NOMO-1 treated with dmso at 0.1 percent for 144 hours (cell line): Measurements from ENCODE around the gene PFKFB2.
"Not testable (repeated sequence)": the region's sequence is repeated elsewhere in the genome, so short reads cannot be mapped to it uniquely, and the experiment has no call there.

ENCODE experiments used
- DNase-seq: peaks from one replicate; lab custom pipeline; 2025; ENCODE audit not compliant: unreplicated experiment; lab: John Stamatoyannopoulos, UW

Gene PFKFB2

GRCh38 chr1:207036865-207037264, 16.2 kb upstream of the PFKFB2 start:
- DNase-seq = no peak

- DNase-seq = no peak
Measured at GRCh38 chr1:207039380-207040180, 13.5 kb upstream of the PFKFB2 start.

GRCh38 chr1:207040181-207040533, 12.9 kb upstream of the PFKFB2 start:
- no peak for DNase-seq

- DNase-seq = not testable (repeated sequence)
Measured at GRCh38 chr1:207041397-207041796, 11.7 kb upstream of the PFKFB2 start.

GRCh38 chr1:207045453-207045852, 7.6 kb upstream of the PFKFB2 start:
- DNase-seq = no peak

- no peak for DNase-seq
Measured at GRCh38 chr1:207047505-207047904, 5.6 kb upstream of the PFKFB2 start.

GRCh38 chr1:207048041-207048440, 5.0 kb upstream of the PFKFB2 start:
- DNase-seq = no peak

GRCh38 chr1:207049054-207049453, 4.0 kb upstream of the PFKFB2 start:
- DNase-seq = no peak

- no peak for DNase-seq
Measured at GRCh38 chr1:207049514-207049913, 3.6 kb upstream of the PFKFB2 start.

GRCh38 chr1:207049974-207050391, 3.1 kb upstream of the PFKFB2 start:
- no peak for DNase-seq

- peak; percentile 67 for DNase-seq
Measured at GRCh38 chr1:207050480-207051190, 2.4 kb upstream of the PFKFB2 start.

GRCh38 chr1:207051191-207051943, 1.7 kb upstream of the PFKFB2 start, which contains the start of gene YOD1:
Gene YOD1 (minus strand): TSS chr1:207051208. CDS start chr1:207051030, 178 bp downstream.
- no peak for DNase-seq

- DNase-seq = peak; percentile 32
Measured at GRCh38 chr1:207054491-207054890, 1.4 kb downstream of the PFKFB2 start.

GRCh38 chr1:207055386-207056001, 2.4 kb downstream of the PFKFB2 start:
- no peak for DNase-seq

- no peak for DNase-seq
Measured at GRCh38 chr1:207056673-207057072, 3.6 kb downstream of the PFKFB2 start.

GRCh38 chr1:207058252-207058651, 5.2 kb downstream of the PFKFB2 start:
- DNase-seq = no peak

GRCh38 chr1:207058878-207059867, 6.1 kb downstream of the PFKFB2 start:
- DNase-seq = no peak

GRCh38 chr1:207059881-207060280, 6.8 kb downstream of the PFKFB2 start:
- DNase-seq = no peak

GRCh38 chr1:207060596-207060995, 7.5 kb downstream of the PFKFB2 start:
- DNase-seq = no peak

GRCh38 chr1:207062058-207062457, 9.0 kb downstream of the PFKFB2 start:
- DNase-seq = no peak
